K562 (cell line): Measurements from ENCODE around the gene SRL. TPM values are rescaled to one million over a fixed set of nuclear protein-coding genes. Genes with fewer than 3 reads are reported as not detected.

Experiments used
- AFF4 ChIP-seq: sonication (generic); formaldehyde crosslinking; IDR thresholded peaks from 2 replicates; pipeline ENCODE4 v1.8.0; 2023; ENCODE audit warnings: mild to moderate bottlenecking, missing genetic modification reagents
- BRF2 ChIP-seq: IDR thresholded peaks from 3 replicates; pipeline ENCODE4 v1.6.1; 2011; ENCODE audit warnings: borderline replicate concordance, mild to moderate bottlenecking; ENCODE audit not compliant: insufficient read length, insufficient read depth
- CBX2 ChIP-seq: fragments of 200-600 bp; sonication (generic); IDR thresholded peaks from one replicate; pipeline ENCODE4 v1.6.1; 2012; ENCODE audit warnings: mild to moderate bottlenecking, low read length, inconsistent platforms; ENCODE audit not compliant: insufficient read depth, poor library complexity, severe bottlenecking
- CBX5 ChIP-seq: IDR thresholded peaks from 2 replicates; pipeline ENCODE4 v1.6.1; 2014; ENCODE audit warnings: low read depth, borderline replicate concordance
- FOXP1 ChIP-seq: sonication (generic); formaldehyde crosslinking; IDR thresholded peaks from 2 replicates; pipeline ENCODE4 v1.8.0; 2022; ENCODE audit warnings: mild to moderate bottlenecking, missing genetic modification reagents
- KDM4B ChIP-seq, 2 experiments: fragments of 450-650 bp in 1 of 2; sonication (generic) in 1 of 2; IDR thresholded peaks; 2 replicates each; pipeline ENCODE4 v1.6.1; 2016 to 2017; ENCODE audit warnings: borderline replicate concordance in 2 of 2, antibody characterized with exemption in 1 of 2, low read depth in 1 of 2, mild to moderate bottlenecking in 1 of 2
- MIER1 ChIP-seq: fragments of 450-650 bp; IDR thresholded peaks from 2 replicates; pipeline ENCODE4 v1.6.1; 2016; ENCODE audit warnings: antibody characterized with exemption, mild to moderate bottlenecking, low read depth
- NR1H2 ChIP-seq: sonication (generic); formaldehyde crosslinking; IDR thresholded peaks from 2 replicates; pipeline ENCODE4 v1.4.0; 2020; ENCODE audit warnings: mild to moderate bottlenecking, missing genetic modification reagents
- POU5F1 ChIP-seq: fragments of 150-350 bp; IDR thresholded peaks from 2 replicates; pipeline ENCODE4 v1.6.1; 2014; ENCODE audit warnings: borderline replicate concordance, low read length, low read depth, mild to moderate bottlenecking; ENCODE audit not compliant: partially characterized antibody
- PTBP1 ChIP-seq: fragments of 200-400 bp; formaldehyde crosslinking; IDR thresholded peaks from 2 replicates; pipeline ENCODE4 v1.6.1; 2017; ENCODE audit warnings: low read depth, low read length
- PYGO2 ChIP-seq: fragments of 450-650 bp; IDR thresholded peaks from 2 replicates; pipeline ENCODE4 v1.6.1; 2016; ENCODE audit warnings: mild to moderate bottlenecking, missing genetic modification characterization, moderate library complexity, missing compliant biosample characterization
- ZNF318 ChIP-seq, 2 experiments: fragments of 450-650 bp; IDR thresholded peaks; 2 replicates each; pipeline ENCODE4 v1.6.1; 2016; ENCODE audit warnings: mild to moderate bottlenecking in 2 of 2, borderline replicate concordance in 1 of 2, low read depth in 1 of 2, moderate library complexity in 1 of 2
- polyA plus RNA-seq, 8 experiments: library from polyadenylated mRNA; depleted of rRNA in 4 of 8; stranded (reverse) in 5 of 8; unstranded in 3 of 8; fragments of >200 nt; fragmentation: Nextera tagmentation in 2 of 8; fragmentation: Illumina TruSeq in 1 of 8; extraction: Ambion mirVana in 2 of 8; extraction: Trizol in 1 of 8; gene quantifications; 2 replicates each; pipeline versions ENCODE4 v1.2.1 to v1.2.3, GENCODE V29; 2011 to 2014; ENCODE audit warnings: inconsistent platforms in 1 of 8, missing spikeins in 1 of 8
- total RNA-seq, 7 experiments: library from RNA; depleted of rRNA in 6 of 7; stranded (reverse); fragments of >200 nt in 6 of 7; fragmentation: Illumina TruSeq in 2 of 7; extraction: Trizol in 2 of 7; gene quantifications; 2 replicates each; pipeline versions ENCODE4 v1.2.1 to v1.2.3, GENCODE V29; 2011 to 2021; ENCODE audit warnings: low replicate concordance in 1 of 7

SRL gene
- total and polyA plus RNA-seq, 9 of the 15 experiments (the other 6 are each of a cell fraction or from before 2014, with no cell fraction given): 0.01 TPM; not detected in 8

GRCh38 chr16:4183237-4184037 lies 58.4 kb downstream of the SRL start (continued):
- TF ChIP-seq AFF4 (CRISPR knock-in tag): no peak
- TF ChIP-seq CBX2: no peak
- TF ChIP-seq BRF2: no peak
- TF ChIP-seq PTBP1: no peak
- TF ChIP-seq POU5F1: no peak
- TF ChIP-seq NR1H2 (CRISPR knock-in tag): peak; percentile 92
- no peak for TF ChIP-seq PYGO2 (tag)
- TF ChIP-seq MIER1: no peak
- peak; percentile 73 for TF ChIP-seq FOXP1 (CRISPR knock-in tag)
- no peak for TF ChIP-seq KDM4B (IDR thresholded peaks at IDR 0.05; ENCODE audit: borderline replicate concordance in 2 of 2, low read depth in 1 of 2)
- TF ChIP-seq CBX5: no peak
- no peak for TF ChIP-seq ZNF318 (IDR thresholded peaks at IDR 0.05; ENCODE audit: borderline replicate concordance in 1 of 2, low read depth in 1 of 2)
